ENCODE data around the gene LAMA3.

DNA sequence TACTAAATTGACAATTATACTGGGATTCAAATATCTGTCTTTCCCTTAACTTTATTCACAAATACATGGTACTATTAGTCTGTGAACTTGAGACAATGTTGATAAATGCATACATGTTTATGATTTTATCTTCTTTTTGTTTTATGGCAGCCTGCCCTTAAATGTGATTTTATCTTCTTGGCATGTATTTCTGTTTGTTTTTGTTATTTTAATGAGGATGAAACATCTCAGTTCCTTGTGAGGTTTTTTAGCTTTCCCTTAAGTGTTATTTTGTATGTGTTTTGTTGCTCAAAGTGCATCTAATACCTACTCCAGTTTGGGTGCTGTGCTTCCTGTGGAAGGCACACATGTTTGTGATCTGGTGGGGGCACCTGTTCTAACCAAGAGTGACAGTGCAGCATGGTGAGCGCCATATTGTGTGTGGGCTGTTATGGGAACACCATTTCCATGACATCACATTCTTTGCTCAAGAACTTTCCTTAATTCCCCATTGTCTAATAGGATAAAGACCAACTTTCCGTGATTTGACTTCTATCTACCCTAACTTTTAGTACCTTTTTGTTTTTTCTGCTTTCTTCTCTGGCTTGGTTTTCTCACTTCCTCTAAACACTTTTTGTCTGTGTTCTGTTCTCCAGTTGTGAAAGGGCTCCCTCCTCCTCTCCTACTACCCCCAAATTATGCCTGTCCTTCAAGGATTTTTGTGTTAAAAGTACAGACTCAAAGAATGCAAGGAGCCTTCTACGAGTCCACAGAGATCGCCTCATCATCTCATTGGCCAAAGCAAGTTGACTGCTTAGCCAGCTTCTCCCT is 163.2 kb downstream of the LAMA3 start:
- no peak for TF ChIP-seq POLR2A (IDR thresholded peaks at IDR 0.05; ENCODE audit: low read length)
- TF ChIP-seq GATA1 (IDR thresholded peaks at IDR 0.05; ENCODE audit: low read depth, low read length): no peak

Data from erythroblast (primary cell).